ENCODE results near the gene BID.
"Not testable (repeated sequence)": the region's sequence is repeated elsewhere in the genome, so short reads cannot be mapped to it uniquely, and the experiment has no call there.

BID gene

DNA sequence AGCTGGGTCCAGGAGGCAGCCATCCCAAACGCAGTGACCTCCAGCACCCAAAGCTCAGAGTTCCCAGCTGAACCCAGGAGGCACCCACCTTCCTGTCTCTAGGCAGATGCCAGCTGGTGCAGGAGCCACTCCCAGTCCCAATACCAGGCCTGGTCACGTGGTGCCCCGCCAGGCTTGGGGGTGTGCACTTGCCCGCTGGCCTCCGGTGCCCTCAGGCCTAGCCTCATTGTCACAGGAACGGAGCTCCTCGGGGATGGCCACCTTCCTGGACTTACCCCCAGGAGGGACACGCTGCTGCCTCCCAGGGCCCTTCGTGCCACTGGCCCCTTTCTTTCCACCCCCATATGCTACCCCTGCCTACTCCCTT, 4.6 kb downstream of the BID start:
- DNase-seq (ENCODE audit: low read depth): no peak

DNA sequence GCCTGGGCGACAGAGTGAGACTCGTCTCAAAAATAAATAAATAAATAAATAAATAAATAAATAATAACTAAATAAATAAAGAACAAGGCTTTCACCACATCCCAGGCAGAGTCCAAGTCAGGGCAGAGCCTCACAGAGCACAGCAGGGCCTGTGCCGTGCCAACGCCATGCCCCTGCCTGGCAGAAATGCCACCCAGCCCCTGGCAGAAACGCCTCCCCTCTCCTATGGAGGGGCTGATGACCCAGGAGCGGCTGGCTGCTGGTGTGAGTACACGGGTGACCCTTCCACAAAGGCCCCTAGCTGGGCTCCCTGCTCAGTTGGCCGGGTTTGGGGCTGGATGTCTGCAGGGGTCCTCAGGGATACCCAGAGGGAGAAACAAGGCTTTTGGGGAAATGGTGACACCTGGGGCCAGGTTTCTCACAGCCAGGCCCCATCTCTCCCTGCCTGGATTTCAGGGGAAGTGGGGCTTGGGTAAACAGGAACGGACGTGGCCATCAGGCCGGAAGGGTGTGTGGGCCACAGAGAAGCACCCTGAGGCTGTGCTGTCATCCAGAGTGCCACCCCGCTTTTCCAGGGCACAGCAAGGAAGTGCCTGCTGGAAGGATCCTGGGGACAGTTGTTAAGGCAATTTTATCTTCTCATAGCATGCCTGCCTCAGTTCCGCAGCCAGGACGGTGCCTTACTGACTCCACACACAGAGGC, 5.1 kb downstream of the BID start:
- no peak for DNase-seq (ENCODE audit: low read depth)

DNA sequence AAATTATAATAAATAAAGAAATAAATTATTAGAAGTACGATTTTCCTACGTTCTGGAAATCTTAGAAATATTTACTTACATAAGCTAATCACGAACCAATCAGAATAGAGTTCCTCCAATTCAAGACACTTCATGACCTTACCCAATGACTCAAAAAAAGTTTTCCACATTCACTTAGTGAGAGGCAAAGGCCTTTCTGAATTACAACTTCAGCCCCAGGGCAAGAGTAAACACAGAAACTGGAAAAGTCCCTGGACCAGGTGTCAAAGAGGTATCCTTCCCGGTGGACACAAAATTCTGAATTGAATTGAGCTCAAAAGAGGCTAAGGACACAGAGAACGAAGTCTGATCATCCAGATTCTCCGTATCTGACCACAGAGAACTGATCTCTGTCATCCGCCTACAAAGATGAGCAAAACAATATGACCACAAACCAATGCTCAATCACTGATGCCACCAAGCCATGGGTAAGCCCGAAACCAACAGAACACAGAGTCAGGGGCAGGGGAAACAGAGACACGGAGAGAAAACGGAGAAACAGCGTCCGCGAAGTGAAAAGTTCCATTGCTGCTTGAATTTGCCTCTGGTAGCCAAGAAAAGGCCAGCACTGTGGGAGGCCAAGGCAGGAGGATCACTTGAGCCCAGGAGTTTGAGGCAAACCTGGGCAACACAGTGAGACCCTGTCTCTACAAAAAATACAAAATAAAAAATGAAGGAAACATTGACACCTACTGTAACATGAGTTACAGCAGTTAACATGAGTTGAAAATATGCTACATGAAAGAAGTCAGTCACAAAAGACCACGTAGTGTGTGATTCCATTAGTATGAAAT, 6.8 kb downstream of the BID start:
- no peak for DNase-seq (ENCODE audit: low read depth)

DNA sequence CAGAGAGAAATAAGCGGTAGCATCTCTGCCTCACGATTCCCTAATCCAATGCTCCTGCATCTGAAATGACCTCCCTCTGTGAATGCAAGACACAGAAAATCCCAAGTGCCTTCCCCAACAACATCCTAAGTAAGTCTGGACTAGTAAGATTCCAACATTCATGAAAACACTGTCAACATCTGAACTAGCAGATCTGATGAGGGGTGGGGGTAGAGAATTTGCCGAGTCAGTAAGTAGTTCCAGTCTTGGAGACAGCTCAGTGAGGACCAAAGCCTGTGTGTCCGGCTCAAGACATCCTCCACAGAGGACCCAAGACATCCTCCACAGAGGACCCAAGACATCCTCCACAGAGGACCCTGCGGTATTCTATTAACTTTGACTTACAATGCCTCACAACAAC, 9.4 kb downstream of the BID start:
- not testable (repeated sequence) for DNase-seq (ENCODE audit: low read depth)

DNA sequence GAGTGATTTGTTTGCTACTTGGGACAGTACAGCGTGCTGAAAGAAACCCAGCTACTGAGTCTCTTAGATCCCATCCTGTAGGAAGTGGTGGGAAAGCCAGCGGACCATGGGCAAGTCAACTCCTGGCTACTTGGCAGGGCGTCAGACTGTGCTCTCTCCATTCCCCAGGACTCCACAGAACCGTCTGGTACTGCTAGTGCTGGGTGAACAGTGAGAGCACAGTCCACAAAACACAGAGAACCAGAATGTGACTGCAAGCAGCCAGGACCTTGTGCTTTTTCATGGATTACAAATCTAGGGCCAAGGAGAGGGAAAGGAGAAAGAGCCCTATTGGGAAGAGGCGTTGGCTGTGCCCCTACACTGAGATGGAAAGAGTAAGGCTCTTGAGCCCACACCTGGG, 10.2 kb downstream of the BID start:
- DNase-seq (ENCODE audit: low read depth): no peak

DNA sequence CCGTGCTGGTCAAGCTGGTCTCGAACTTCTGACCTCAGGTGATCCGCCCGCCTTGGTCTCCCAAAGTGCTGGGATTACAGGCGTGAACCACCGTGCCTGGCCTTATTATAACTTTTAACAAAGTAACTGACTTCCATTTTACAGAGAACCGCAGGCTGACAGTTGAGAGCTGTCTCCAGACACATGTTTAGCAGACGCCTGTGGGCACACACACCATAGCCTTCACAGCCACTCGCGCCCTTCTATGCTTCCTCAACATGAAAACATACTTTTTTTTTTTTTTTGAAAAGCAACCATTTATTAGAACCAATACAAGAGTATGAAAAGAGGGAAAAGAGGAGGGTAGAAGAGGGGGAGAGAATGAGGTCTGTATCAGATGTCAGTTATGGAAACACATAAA, 10.8 kb downstream of the BID start:
- DNase-seq (ENCODE audit: low read depth): not testable (repeated sequence)

DNA sequence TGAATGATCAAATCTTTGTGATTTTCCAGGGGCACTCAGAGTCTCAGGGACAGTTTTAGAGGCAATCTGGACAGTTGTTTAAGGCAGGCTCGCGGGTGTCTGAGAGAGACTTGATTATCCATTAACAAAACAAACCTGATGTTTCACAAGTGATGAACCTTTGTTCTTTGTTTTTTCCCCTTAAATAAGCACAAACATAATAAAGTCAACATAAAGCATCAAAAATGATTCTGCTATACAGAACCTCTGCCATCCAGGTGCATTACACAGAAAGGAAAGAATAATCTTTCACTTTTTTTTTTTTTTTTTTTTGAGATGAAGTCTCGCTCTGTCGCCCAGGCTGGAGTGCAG, 13.2 kb downstream of the BID start:
- DNase-seq (ENCODE audit: low read depth): no peak

DNA sequence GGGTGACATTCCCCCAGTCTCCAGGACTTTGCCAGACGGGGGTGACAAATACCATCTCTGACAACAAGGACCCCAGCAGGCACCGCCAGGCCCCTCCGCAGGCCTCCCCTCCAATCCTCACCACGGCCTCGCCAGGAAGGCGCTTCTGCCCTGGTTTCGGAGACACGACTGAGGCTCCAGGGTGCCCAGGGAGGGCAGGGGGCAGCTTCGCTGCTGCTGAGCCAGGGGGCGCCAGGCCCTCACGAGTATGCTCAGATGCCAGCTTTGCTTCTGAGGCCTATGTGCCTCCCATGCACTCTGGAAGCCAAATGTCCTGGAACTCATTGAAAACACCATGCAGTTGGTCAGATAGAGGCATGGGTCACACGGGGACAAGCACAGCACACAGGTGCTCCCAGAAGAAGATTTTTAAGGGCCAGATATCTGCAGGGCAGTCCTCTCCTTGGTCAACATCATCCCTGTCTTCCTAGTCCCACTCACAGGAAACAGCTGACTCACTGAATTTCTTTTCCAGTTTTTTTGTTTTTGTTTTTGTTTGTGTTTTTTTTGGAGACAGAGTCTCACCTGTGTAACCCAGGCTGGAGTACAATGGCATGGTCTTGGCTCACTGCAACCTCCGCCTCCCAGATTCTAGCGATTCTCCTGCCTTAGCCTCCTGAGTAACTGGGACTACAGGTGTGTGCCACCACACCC, 19.9 kb downstream of the BID start:
- DNase-seq (ENCODE audit: low read depth): no peak

DNA sequence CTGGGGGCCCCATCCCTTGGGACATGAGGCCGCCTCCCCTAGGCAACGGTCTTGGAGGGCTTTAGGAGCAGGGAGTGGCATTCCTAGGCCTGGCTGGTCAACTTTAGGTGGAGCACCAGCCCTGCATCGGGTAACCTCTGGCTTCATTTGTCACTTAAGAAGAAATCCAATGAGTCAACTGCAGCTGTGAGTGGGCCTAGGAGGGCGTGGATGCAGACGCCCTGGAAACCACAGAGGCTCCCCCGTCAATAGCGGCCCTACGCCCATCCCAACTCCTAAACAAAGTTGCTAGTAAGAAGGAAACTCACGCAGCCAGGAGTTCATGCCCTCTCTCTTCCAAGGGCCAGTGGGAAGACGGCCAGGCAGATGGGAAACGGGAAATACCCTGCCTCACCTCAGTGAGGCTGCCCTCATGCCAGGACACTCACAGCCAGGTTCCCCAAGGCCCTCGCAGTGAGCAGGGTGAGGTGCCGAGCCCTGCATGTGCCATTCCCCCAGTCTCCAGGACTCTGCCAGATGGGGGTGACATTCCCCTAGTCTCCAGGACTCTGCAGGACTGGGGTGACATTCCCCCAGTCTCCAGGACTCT, 20.8 kb downstream of the BID start:
- no peak for DNase-seq (ENCODE audit: low read depth)

DNA sequence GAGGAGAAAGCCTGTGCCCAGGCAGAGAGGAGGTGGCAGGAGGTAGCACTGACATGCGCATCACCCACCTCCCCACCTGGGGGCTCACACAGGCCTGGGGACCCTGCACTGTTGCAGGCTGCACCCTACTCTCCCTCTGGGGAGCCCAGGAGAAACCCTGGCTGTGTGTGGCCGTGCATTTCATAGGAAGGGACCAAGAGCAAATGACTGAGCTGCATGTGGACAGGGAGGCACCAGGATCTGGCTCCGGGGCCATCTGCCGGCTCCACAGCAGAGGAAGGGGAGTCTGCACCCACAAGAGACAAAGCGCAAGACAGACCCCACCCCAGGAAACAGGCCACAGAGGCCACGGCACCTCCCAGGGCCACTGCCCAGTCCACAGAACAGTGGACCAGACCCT, 22.7 kb downstream of the BID start:
- no peak for DNase-seq (ENCODE audit: low read depth)

DNA sequence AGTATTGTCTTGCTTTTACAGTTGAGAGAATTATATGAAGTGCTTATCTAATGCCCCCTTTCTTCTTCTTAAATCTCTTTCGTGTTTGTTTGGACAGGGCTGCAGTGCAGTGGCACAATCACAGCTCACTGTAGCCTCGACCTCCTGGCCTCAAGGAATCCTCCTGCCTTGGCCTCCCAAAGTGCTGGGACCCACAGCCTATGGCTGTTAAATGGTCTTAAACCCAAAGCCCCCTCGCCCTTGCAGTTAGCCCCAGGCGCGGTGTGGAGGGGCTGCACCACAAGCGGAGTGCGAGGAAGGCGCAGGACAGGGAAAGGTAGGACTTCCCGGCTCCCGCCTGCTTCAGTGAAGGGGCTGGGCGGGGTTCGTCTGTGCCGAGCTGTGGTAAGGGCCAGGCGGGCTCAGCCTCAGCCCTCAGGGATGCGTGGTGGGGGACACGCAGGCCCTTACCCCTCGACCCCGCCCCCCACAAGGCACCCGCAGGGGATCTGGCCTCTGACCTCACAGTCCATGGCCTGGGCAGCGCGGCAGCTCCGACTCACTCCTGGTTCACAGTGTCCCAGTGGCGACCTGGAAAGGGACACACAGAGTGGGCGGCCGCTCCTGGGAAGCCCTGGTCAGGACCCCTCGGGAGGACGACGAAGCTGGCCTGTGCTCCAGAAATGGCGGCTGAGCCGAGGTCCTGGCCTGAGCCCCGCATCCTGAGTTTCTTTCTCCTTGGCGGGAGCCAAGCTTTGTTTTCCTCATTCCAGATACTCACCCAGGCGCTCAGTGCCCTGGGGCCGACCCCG, 24.5 kb downstream of the BID start:
- DNase-seq (ENCODE audit: low read depth): no peak

DNA sequence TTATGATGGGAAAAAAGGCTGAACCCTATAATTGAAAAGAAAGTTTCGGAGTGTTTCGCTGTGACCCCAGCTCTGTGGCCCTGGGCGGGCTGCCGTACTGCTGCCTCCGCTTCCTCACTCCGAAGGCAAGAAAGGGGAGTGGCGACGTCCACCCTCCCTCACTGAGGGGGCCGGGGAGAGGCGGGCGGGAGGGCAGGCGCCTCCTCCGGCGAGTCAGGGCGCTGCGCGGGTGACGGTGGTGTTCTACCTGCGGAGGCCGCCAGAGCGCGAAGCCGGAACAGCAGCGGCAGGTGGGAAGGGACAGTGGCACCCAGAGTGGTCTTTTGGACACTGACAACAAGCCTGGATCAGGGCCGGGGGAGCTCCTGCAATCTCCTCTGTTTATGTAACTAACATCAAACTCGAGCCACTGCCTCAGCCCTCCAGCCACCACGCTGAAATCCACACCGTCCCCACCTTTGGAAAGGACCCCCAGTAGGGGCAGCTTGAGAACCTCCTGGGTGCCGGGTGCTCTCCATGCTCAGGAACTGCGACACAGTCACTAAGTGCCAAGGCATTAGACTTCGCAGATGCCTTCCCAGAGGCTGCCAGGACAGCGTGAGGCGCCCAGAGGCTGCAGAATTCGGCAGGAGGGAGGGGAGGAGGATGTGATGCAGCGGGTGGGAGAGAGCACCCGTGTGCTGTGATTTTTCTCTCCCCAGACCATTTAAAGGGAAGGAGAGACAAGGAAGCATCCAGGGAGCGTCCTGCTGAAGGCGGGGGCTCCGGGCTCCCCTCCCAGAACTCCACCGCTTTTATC, 25.5 kb downstream of the BID start:
- DNase-seq (ENCODE audit: low read depth): no peak

DNA sequence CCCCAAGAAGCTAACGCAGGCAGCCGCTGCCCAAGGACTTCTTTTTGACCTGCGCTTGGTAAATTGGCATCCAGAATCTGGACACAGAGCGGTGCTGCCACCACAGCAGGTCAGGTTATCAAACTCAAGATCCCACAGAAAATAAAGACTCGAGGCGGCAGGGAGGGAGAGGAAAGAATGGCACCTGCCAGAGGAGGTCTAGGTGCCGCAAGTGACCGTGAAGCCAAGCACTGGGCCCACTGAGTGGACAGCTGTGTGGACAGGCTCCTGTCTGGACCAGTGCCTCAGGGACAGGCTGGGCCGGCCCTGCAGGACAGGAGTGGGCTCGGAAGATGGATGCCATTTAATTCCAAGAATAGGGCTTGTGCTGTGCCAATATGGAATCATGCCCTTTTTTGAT, 27.4 kb downstream of the BID start:
- no peak for DNase-seq (ENCODE audit: low read depth)

DNA sequence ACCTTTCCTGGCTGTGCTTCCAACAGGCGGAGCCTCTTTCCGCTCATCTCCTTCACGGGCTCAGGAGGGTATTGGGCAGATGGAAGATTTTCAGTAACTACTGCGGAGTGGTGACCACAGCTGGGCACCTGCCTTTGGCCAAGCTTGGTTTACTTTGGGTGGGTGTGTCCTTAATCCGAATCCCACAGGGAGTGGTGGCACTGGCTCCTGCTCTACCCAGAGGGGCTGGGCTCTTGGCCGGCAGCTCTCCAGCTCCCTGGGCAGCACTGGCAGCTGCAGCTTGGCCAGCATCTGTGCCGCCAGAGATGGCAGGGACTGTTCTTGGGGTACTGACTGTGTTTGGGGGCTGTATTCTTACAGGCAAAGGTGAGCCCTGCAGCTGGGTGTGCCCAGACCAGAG, 29.8 kb downstream of the BID start:
- no peak for DNase-seq (ENCODE audit: low read depth)

DNA sequence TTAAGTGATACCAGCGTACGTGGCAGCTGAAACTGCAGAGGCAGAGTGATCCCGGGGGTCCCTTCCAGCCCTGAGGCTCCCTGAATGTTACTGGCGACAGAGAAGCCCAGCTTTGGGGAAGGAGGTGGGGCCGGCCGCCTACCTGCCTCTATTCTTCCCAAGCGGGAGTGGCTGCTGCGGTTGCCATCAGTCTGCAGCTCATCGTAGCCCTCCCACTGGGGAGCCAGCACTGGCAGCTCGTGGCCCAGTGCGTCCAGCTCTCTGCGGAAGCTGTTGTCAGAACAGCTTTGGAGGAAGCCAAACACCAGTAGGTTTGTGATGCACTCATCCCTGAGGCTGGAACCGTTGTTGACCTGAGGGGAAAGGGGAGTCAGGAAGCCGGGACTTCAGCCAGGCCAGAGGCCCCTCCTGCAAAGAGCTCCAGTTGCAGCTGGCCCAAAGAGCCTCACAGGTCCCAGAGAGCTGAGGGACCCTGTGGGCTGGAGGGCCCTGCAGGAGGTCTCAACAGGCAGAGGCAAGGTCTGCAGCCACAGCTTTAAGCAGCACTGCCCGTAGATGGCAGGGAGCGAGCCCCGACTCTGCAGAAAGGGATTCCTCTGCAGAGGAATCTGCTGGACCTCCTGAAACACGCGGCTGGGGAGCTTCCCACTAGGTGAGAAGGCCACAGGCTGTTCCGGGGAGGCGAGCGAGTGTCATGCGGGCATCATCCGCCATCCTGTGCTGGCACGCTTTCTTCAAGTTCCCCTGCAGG, 30.4 kb downstream of the BID start:
- no peak for DNase-seq (ENCODE audit: low read depth)

DNA sequence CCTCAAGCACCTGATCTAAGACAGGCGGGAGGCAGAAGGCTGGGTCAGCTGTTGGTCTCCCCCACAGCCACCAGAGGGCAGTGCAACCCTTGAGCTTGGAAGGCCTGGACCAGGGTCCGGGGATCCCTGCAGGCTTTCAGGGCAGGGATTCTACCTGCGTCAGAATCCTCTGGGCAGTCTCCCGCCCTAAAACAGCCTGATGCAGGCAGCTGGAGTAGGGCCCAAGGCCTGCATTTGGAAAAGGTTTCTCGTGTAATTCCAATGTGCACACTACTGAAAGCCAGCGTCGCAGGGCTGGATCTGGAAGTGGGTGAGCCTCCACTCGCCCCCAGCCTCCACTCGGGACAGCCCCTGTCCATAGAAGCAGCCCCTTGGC, 31.8 kb downstream of the BID start:
- peak; percentile 61 for DNase-seq (ENCODE audit: low read depth)

DNA sequence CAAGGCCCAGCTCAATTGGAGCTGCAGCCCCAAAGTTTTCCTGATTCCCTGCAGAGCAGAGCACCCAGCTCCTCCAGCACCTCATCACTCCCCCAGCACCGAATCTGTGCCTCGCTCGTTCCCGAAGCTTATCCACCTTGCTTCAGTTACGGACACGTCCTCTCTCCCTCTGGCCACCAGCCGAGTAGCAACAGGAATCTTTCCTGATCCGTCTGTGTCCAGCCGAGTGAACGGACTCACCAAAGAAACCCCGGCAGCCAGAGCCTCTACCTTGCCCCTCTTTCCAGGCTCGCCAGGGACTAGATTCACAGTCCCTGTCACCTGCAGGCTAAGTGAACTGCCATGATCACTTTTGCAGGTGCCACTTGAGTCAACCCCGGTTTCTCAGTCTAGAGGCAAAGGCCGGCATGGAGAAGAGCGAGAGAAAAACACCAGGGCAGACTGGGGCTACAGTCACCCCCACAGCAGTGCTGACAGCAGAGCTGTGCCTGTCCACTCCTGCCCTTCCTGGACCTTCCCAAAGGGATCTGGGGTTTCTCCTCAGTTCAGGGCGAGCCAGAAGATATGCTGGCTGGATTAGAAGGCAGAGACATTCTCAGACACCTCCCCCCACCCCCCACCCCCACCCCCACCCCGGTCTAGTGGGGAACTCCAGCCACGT, 32.3 kb downstream of the BID start:
- DNase-seq (ENCODE audit: low read depth): no peak

DNA sequence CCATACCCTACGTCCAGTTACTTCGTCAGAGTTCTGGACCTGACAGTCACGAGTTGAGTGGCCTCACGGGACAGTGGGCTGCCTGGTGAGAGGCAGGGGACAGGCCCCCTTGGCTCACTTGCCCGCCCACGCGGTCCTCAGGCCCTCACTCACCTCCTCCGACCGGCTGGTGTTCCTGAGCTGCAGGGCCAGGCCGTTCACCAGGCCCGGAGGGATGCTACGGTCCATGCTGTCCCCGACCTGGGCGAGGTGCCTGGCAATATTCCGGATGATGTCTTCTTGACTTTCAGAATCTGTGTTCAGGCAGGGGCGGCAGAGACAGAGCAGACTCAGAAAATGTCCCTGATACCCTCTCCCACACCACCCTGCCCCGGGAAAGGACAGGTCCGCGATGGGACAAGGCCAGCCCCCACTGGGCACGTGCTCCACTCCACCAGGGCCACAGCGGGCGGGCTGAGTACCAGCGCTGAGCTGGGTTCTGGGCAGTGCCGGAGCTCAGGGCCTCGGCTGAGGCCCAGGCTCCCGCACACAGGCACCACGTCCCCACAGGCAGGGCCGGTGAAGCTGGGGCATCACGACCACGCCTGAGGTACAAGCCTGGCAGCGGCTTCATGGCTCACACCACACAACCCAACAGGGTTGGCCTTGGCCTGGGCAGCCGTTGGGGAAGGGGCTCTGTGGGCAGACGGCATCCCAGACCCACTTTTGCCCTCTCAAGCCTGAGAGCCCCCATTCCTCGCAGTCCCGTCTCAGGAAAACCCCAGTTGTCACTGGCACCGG, 34.9 kb downstream of the BID start:
- DNase-seq (ENCODE audit: low read depth): no peak
